IMR-90 (cell line): ENCODE results near the gene FER. TPM values are rescaled to one million over a fixed set of nuclear protein-coding genes. Genes with fewer than 3 reads are reported as not detected.

Source experiments
- ATAC-seq: fragments of 200-7000 bp; cut with Tn5 transposase; 2 replicates; pipeline ENCODE4 v1.9.1; 2020; ENCODE audit warnings: low read depth, mild to moderate bottlenecking, moderate library complexity
- BruUV-seq: library from RNA; stranded (reverse); fragments of 400-500 nt; replicated peaks from 2 replicates; lab custom pipeline; 2021; lab: Mats Ljungman, UMichigan
- CTCF ChIA-PET: fragments of 300-600 bp; formaldehyde crosslinking; extraction: SDS; loops from one replicate; lab custom pipeline; 2021; ENCODE audit warnings: antibody characterized with exemption; lab: Yijun Ruan, JAX
- POLR2A ChIA-PET: fragments of 300-600 bp; sonication (Branson Sonifier 250); formaldehyde crosslinking; loops from one replicate; lab custom pipeline; 2022; ENCODE audit warnings: antibody characterized with exemption; ENCODE audit not compliant: unreplicated experiment; lab: Charles Lee
- DNase-seq: peaks from one replicate; pipeline ENCODE4 v3.0.0; 2013
- H2AFZ ChIP-seq: replicated peaks from 2 replicates; pipeline ENCODE3; 2013; ENCODE audit warnings: low read length, mild to moderate bottlenecking; ENCODE audit not compliant: poor library complexity
- H2AK5ac ChIP-seq: 2 replicates; pipeline ENCODE4 v1.6.1; 2013; ENCODE audit warnings: low read depth, low read length, inconsistent platforms
- H2AK9ac ChIP-seq: replicated peaks from 2 replicates; pipeline ENCODE3; 2013; ENCODE audit warnings: mild to moderate bottlenecking, low read depth, low read length, moderate library complexity; ENCODE audit not compliant: poor library complexity
- H2BK120ac ChIP-seq: 2 replicates; pipeline ENCODE4 v1.6.1; 2013; ENCODE audit warnings: low read depth, low read length, inconsistent platforms
- H2BK15ac ChIP-seq: 3 replicates; pipeline ENCODE4 v1.6.1; 2013; ENCODE audit warnings: low read depth, low read length, inconsistent platforms
- H2BK20ac ChIP-seq: 2 replicates; pipeline ENCODE4 v1.6.1; 2013; ENCODE audit warnings: low read depth, mild to moderate bottlenecking, inconsistent platforms, low read length, moderate library complexity
- H2BK5ac ChIP-seq: 2 replicates; pipeline ENCODE4 v1.6.1; 2013; ENCODE audit warnings: mild to moderate bottlenecking, low read depth, low read length, inconsistent platforms; ENCODE audit not compliant: poor library complexity, severe bottlenecking
- H3K14ac ChIP-seq: replicated peaks from 2 replicates; pipeline ENCODE4 v1.6.1; 2013; ENCODE audit warnings: low read depth, low read length, inconsistent platforms
- H3K18ac ChIP-seq: 2 replicates; pipeline ENCODE4 v1.6.1; 2013; ENCODE audit warnings: low read depth, low read length, control low read depth
- H3K23ac ChIP-seq: 2 replicates; pipeline ENCODE4 v1.6.1; 2013; ENCODE audit warnings: low read depth, low read length, inconsistent platforms
- H3K27ac ChIP-seq: 2 replicates; pipeline ENCODE4 v1.5.1; 2013; ENCODE audit warnings: mild to moderate bottlenecking, control low read depth, low read length; ENCODE audit not compliant: insufficient read depth
- H3K27me3 ChIP-seq: 2 replicates; pipeline ENCODE4 v1.6.1; 2013; ENCODE audit warnings: low read length; ENCODE audit not compliant: control insufficient read depth, insufficient read depth
- H3K36me3 ChIP-seq: 2 replicates; pipeline ENCODE4 v1.6.1; 2013; ENCODE audit warnings: low read length, mixed read lengths; ENCODE audit not compliant: control insufficient read depth, insufficient read depth
- H3K4ac ChIP-seq: 2 replicates; pipeline ENCODE4 v1.6.1; 2013; ENCODE audit warnings: low read depth, low read length, inconsistent platforms
- H3K4me1 ChIP-seq: 2 replicates; pipeline ENCODE4 v1.6.1; 2013; ENCODE audit warnings: low read length, mixed read lengths; ENCODE audit not compliant: control insufficient read depth, insufficient read depth
- H3K4me2 ChIP-seq: 2 replicates; pipeline ENCODE4 v1.6.1; 2013; ENCODE audit warnings: low read depth, mild to moderate bottlenecking, control low read depth, low read length, moderate library complexity
- H3K4me3 ChIP-seq: 2 replicates; pipeline ENCODE4 v1.5.1; 2013; ENCODE audit warnings: low read depth, mild to moderate bottlenecking, control low read depth, low read length, moderate library complexity; ENCODE audit not compliant: insufficient read depth
- H3K56ac ChIP-seq: 2 replicates; pipeline ENCODE4 v1.6.1; 2013; ENCODE audit warnings: low read length, inconsistent platforms; ENCODE audit not compliant: insufficient read depth; ENCODE audit errors: extremely low read depth
- H3K79me1 ChIP-seq, 2 experiments: 2 replicates each; pipeline ENCODE4 v1.6.1; 2013; ENCODE audit warnings: low read length in 2 of 2, inconsistent platforms in 1 of 2, low read depth in 1 of 2
- H3K9ac ChIP-seq: 2 replicates; pipeline ENCODE4 v1.6.1; 2013; ENCODE audit warnings: low read depth, low read length, control low read depth
- H3K9me1 ChIP-seq: 2 replicates; pipeline ENCODE4 v1.6.1; 2013; ENCODE audit warnings: low read length, inconsistent platforms; ENCODE audit not compliant: insufficient read depth
- H3K9me3 ChIP-seq: 2 replicates; pipeline ENCODE4 v1.6.1; 2013; ENCODE audit warnings: low read length; ENCODE audit not compliant: control insufficient read depth, insufficient read depth
- H4K20me1 ChIP-seq: 2 replicates; pipeline ENCODE4 v1.6.1; 2013; ENCODE audit warnings: low read length, inconsistent platforms; ENCODE audit not compliant: insufficient read depth
- H4K5ac ChIP-seq: 2 replicates; pipeline ENCODE4 v1.6.1; 2013; ENCODE audit warnings: mild to moderate bottlenecking, low read depth, low read length, control low read depth
- H4K8ac ChIP-seq, 2 experiments: 2 replicates each; pipeline ENCODE4 v1.6.1; 2013; ENCODE audit warnings: low read depth in 2 of 2, low read length in 2 of 2, control low read depth in 1 of 2, inconsistent platforms in 1 of 2
- H4K91ac ChIP-seq: 2 replicates; pipeline ENCODE4 v1.6.1; 2013; ENCODE audit warnings: low read depth, low read length, inconsistent platforms; ENCODE audit not compliant: insufficient read depth
- BHLHE40 ChIP-seq: fragments of 150-350 bp; IDR thresholded peaks from 2 replicates; pipeline ENCODE4 v1.6.1; 2016; ENCODE audit warnings: mild to moderate bottlenecking, low read depth, low read length
- CHD1 ChIP-seq: IDR thresholded peaks from 2 replicates; pipeline ENCODE4 v1.6.1; 2012; ENCODE audit warnings: low read depth, low read length, improper control_type of control experiment
- CTCF ChIP-seq: conservative IDR thresholded peaks from 2 replicates; pipeline ENCODE4 v1.5.1; 2012; ENCODE audit warnings: mild to moderate bottlenecking, low read depth, low read length, improper control_type of control experiment
- ELK1 ChIP-seq: fragments of 150-350 bp; IDR thresholded peaks from 2 replicates; pipeline ENCODE4 v1.6.1; 2016; ENCODE audit warnings: low read depth, mild to moderate bottlenecking, low read length, moderate library complexity, borderline replicate concordance
- MAFK ChIP-seq: IDR thresholded peaks from 2 replicates; pipeline ENCODE4 v1.6.1; 2012; ENCODE audit warnings: low read depth, low read length, improper control_type of control experiment
- MAZ ChIP-seq: IDR thresholded peaks from 2 replicates; pipeline ENCODE4 v1.6.1; 2012; ENCODE audit warnings: low read depth, mild to moderate bottlenecking, low read length, improper control_type of control experiment, moderate library complexity, borderline replicate concordance
- MXI1 ChIP-seq: IDR thresholded peaks from 2 replicates; pipeline ENCODE4 v1.6.1; 2012; ENCODE audit warnings: low read depth, mild to moderate bottlenecking, low read length, moderate library complexity, borderline replicate concordance
- POLR2A ChIP-seq: IDR thresholded peaks from 2 replicates; pipeline ENCODE4 v1.6.1; 2012; ENCODE audit warnings: mild to moderate bottlenecking, low read depth, low read length
- RCOR1 ChIP-seq: IDR thresholded peaks from 2 replicates; pipeline ENCODE4 v1.6.1; 2012; ENCODE audit warnings: mild to moderate bottlenecking, low read length, improper control_type of control experiment; ENCODE audit not compliant: insufficient replicate concordance
- RFX5 ChIP-seq: IDR thresholded peaks from 2 replicates; pipeline ENCODE4 v1.8.0; 2012; ENCODE audit warnings: low read depth, mild to moderate bottlenecking, low read length, moderate library complexity
- SMC3 ChIP-seq: fragments of 150-350 bp; IDR thresholded peaks from 2 replicates; pipeline ENCODE4 v1.6.1; 2016; ENCODE audit warnings: low read depth, mild to moderate bottlenecking, antibody characterized with exemption, low read length, moderate library complexity
- USF2 ChIP-seq: fragments of 150-350 bp; IDR thresholded peaks from 2 replicates; pipeline ENCODE4 v1.6.1; 2017; ENCODE audit warnings: mild to moderate bottlenecking, antibody characterized with exemption, low read length, low read depth
- WGBS, 2 experiments: methylation state at CpG; one replicate each; pipeline versions ENCODE4 v1.1.5 to v1.1.7; 2013; ENCODE audit warnings: missing lambda C conversion rate in 2 of 2; ENCODE audit not compliant: insufficient read length in 1 of 2; ENCODE audit errors: extremely low coverage in 2 of 2; 5-methylcytosine and 5-hydroxymethylcytosine counted together
- dilution Hi-C: fragments of 300-500 bp; cut with HindIII; formaldehyde crosslinking; loops from one replicate; pipeline ENCODE4 v1.14.3; 2018; ENCODE audit warnings: low sequenced_read_pairs; ENCODE audit not compliant: unreplicated experiment
- in situ Hi-C: fragments of 300-500 bp; cut with MboI; formaldehyde crosslinking; loops from 3 replicates; pipeline ENCODE4 v1.14.3; 2019; ENCODE audit warnings: low sequenced_read_pairs, inconsistent platforms, mixed read lengths
- intact Hi-C: fragments of 100-400 bp; cut with micrococcal nuclease; formaldehyde crosslinking; loops from 2 replicates; pipeline ENCODE4 v1.10.0; 2022
- polyA plus RNA-seq, 3 experiments: library from polyadenylated mRNA; depleted of rRNA; stranded (reverse); fragments of >200 nt; gene quantifications; 2 replicates each; pipeline ENCODE4 v1.2.3, GENCODE V29; 2012; ENCODE audit warnings: low replicate concordance in 1 of 3
- total RNA-seq: library from RNA; depleted of rRNA; stranded (reverse); fragments of >200 nt; gene quantifications from 2 replicates; pipeline ENCODE4 v1.2.3, GENCODE V29; 2012

FER gene
- total and polyA plus RNA-seq, 2 of the 4 experiments (the other 2 are of a cell fraction) = 3.5 to 32.4 TPM

- H2AK5ac ChIP-seq = no peak overlapping the region
- peaks cover 5% of the 10 kb centered on the region for H3K4me1 ChIP-seq
- H2BK120ac ChIP-seq = no peak overlapping the region
- no peak overlapping the region for H3K9ac ChIP-seq
- in situ Hi-C loops (no loop called here), dilution Hi-C loops (no loop called here), intact Hi-C loops (no loop called here)
- TF ChIP-seq MAFK = no peak
- TF ChIP-seq ELK1 = no peak
- TF ChIP-seq MAZ = no peak
- no peak for TF ChIP-seq USF2
- no peak for TF ChIP-seq SMC3
- no peak for TF ChIP-seq CHD1
- TF ChIP-seq BHLHE40 = no peak
- no peak for TF ChIP-seq CTCF
- no peak for TF ChIP-seq RFX5
- TF ChIP-seq POLR2A = no peak
- no peak for TF ChIP-seq RCOR1
- TF ChIP-seq MXI1 = no peak
- H3K4me3 ChIP-seq = no peak overlapping the region; the same call in 1 of the 2 replicates
- no peaks in the 10 kb centered on the region; the same call in 1 of the 2 replicates for H3K36me3 ChIP-seq
- H3K18ac ChIP-seq = peak overlapping the region; percentile 71; the same call in 1 of the 2 replicates
- no peak overlapping the region for H2AK9ac ChIP-seq
- peak overlapping the region; percentile 43 for H2BK5ac ChIP-seq
- ATAC-seq (peak; percentile 77), DNase-seq (peak; percentile 92)
- H3K9me1 ChIP-seq = peaks cover 5% of the 10 kb centered on the region
- H3K79me1 ChIP-seq = peaks cover 0 to 3% of the 10 kb centered on the region in 2 experiments; a peak in 2 of 4 replicates
- H3K14ac ChIP-seq = no peak overlapping the region
- no peak overlapping the region for H3K23ac ChIP-seq
- H4K5ac ChIP-seq = no peak overlapping the region
- no peaks in the 10 kb centered on the region for H4K20me1 ChIP-seq
- H3K27ac ChIP-seq = peak overlapping the region; percentile 31; the same call in 1 of the 2 replicates
- no CpG with 5 or more reads among the region's 4 CpGs for WGBS, 2 experiments
- no peak overlapping the region for H4K91ac ChIP-seq
- CTCF ChIA-PET = interaction anchor here (0.7 kb wide), 1 partner anchor 849 kb away, joined by 3 read pairs; no protein-coding TSS in a partner anchor
- H3K27me3 ChIP-seq = no peaks in the 10 kb centered on the region
- no peak overlapping the region for H3K4ac ChIP-seq
- no peak overlapping the region for H2BK15ac ChIP-seq
- no TSS peak for BruUV-seq
- peak overlapping the region; percentile 91 for H3K4me2 ChIP-seq
- H2AFZ ChIP-seq = no peak overlapping the region
- no peak overlapping the region for H4K8ac ChIP-seq
- no peak overlapping the region for H3K56ac ChIP-seq
- no peaks in the 10 kb centered on the region for H3K9me3 ChIP-seq
- no peak overlapping the region for H2BK20ac ChIP-seq
- POLR2A ChIA-PET = interaction anchor here (0.6 kb wide), 1 partner anchor 294 kb away, joined by 3 read pairs; no protein-coding TSS in a partner anchor
Observed at GRCh38 chr5:109053995-109054417, 306.3 kb downstream of the FER start.
